COLO668 (cell line): ENCODE results near the gene BIRC2.

ENCODE experiments used
- DNase-seq: peaks from one replicate; lab custom pipeline; 2025; ENCODE audit not compliant: unreplicated experiment; lab: John Stamatoyannopoulos, UW

The BIRC2 gene

DNA sequence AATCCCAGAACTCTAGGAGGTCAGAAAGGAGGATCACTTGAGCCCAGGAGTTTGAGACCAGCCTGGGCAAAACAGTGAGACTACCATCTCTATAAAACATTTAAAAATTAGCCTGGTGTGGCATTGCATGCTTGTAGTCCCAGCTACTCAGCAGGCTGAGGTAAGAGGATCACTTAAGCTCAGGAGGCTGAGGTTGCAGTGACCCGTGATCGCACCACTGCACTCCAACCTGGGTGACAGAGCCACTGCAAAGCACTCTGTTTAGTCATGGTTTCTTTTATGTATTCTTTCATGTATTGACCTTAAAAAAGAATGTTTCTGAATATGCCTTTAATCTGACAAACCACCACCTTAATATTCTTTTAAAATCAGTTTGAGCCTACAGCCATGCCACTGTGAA is 52.2 kb downstream of the BIRC2 start:
- no peak for DNase-seq

DNA sequence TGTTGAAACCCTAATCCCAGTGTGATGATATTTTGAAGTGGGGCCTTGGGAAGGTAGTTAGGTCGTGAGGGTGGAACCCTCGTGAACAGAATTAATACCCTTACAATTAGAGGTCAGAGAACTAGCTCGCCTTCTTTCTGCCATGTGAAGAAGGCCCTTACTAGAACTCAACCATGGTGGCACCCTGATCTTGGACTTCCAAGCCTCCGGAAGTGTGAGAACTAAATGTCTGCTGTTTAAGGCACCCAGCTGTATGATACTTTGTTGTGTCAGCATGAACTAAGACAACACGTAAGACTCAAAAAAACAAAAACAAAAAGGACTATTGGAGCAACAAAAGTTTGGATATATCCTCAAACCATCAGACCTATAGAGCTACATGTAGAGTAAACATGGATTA is 53.6 kb downstream of the BIRC2 start:
- no peak for DNase-seq

DNA sequence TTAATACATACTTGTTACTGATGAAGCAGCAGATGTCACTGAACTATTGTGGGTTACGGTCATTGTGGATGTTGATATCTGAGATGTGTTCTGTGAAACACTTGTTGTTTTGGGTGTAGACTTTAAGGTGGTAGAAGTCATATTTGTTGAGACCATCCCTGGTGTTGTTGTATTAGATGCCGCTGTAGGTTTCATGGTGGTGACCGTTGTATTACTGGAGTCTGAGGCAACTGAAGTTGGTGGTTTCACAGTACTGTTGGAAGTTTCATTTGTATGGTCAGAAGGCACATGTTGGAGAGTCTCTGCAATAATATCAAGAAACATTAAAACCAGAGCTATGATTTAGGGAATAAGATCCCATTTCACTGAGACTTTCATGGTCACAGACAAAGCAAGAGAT is 54.9 kb downstream of the BIRC2 start:
- DNase-seq = no peak

DNA sequence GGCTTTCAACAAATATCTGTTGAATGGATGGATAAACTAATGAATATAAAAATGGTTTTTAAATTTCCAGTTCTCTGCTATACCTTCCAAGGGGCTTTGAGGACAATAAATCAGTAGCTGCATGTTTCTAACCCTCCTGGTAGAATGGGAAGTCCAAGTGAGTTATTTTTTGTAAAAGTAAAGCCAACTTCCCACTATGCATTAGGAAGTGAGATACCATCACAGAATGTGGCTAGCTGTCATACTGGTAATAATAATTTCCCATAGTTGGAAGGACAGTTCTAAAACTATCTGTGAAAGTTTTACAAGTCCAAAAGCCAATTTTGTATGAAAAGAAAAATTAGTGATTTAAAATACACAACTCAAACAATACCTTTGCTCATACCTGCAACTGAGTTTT is 55.5 kb downstream of the BIRC2 start:
- no peak for DNase-seq

DNA sequence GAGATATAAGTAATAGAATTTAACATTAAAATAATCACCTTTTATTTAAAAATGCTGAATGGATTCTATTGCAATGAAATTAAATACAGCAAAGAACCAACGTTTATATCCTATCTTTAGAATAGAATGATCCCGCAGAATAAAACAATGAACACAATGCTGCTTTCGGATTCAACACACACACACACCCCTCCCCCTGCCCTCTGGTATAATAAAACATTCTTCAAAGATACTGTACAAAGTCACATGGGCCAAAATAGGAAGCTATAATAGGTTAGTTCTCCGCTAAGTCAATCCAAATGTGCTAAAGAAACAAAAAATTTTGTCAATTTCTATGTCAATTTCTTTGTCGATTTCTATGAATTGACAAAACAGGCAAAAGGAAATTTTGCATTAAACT is 58.5 kb downstream of the BIRC2 start:
- DNase-seq = no peak

DNA sequence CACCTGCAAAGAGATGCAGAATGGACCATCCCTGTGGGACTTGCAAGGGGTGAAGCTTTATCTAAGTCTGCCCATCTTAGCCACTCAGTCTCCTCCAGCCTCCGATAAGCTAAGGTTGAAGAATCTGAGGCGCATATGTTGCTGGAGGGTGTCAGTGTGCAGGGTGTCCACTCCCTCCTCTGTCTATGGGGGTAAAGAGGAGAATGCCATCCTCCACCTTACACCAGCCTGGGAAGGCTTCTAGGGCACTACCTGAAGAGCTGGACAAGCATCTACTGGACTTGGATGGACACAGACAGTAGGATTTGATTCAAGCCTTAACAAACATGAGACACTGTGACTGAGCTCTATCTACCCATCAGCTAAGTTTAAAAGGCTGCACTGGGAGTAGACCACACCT is 59.1 kb downstream of the BIRC2 start:
- DNase-seq = no peak

DNA sequence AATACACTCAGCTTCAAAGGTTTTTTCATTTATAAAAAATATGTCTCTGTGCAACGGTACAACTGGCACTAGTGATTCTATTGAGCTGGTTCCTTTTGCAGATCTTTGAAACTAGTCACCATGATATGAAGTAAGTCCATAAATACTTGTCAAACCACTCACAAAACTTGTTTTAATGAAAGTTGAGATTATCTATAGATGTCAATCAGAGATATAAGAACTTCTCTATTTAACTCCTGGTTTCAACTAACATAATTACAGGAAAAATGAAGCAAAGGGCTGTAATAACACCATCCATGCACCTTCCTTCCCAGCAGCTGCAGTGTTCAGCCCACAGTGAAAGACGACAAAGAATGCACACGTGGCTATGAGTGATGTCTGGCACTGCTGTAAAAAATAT is 60.9 kb downstream of the BIRC2 start:
- DNase-seq = no peak

DNA sequence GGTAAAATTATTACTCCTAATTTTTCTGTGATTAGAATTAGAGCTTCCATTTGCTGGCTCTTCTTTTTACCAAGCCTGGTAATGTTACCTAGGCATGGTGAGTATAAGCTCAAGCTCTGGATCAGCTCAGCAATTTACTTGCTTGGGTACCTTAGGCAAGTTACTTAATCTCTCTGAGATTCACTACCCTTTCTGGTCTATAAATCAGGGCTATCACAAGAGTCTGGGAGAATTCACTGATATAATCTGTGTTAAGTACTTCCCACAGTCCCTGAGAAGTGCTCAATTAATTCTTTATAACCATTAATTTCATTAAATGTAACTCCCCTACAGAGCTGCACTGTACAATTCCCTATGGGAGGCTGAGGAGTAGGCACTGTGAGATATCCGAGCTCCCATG is 61.3 kb downstream of the BIRC2 start:
- DNase-seq = no peak

DNA sequence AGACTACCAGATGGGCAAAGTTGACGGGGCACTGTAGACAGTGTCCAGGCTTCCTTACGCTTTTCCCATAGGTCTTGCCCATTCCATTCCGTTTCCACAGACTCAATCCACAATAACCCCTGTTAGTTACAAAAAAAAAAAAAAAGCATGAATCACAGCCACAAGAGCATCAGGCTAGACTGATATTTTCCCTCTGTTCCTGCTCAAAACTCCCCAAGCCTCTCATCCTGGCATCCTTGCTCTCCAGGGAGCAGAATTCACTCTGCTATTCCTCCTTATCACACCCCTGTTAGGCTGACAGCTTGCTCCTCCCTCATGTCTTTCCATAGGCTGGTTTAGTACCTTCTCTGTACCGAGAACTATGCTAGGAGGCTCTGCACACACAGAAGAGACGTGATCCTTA is 63.4 kb downstream of the BIRC2 start:
- no peak for DNase-seq

DNA sequence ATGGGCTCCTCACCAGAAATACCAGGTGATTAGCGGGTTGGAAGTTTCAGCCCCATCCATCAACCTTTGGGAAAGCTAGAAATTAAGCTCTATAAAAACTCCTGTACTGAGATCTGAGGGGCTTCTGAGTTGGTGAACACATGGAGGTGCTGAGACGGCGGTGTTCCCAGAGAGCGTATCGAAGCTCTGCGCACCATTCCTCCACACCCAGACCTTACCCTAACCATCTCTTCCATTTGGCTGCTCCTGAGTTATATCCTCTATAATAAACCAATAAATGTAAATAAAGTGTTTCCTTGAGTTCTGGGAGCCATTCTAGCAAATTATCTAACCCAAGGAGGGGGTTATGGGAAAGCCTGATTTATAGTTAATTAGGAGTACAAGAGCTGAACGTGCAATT is 64.1 kb downstream of the BIRC2 start:
- DNase-seq = no peak

DNA sequence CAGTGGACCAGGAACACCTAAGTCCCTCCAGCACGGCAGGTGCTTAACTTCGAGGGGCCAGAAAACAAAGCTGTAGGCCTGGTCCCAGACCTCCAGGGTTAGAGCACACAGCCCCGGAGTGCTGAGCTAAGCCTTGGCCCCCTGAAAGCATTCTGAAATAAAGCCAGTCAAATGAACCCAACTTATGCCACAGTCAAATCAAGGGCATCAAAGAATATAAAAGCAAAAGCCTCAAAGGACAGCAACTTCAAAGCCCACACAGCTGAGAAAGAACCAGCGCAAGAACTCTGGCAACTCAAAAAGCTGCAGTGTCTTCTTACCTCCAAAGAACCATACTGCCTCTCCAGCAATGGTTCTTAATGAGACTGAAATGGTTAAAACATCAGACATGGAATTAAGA is 66.5 kb downstream of the BIRC2 start:
- DNase-seq = no peak

DNA sequence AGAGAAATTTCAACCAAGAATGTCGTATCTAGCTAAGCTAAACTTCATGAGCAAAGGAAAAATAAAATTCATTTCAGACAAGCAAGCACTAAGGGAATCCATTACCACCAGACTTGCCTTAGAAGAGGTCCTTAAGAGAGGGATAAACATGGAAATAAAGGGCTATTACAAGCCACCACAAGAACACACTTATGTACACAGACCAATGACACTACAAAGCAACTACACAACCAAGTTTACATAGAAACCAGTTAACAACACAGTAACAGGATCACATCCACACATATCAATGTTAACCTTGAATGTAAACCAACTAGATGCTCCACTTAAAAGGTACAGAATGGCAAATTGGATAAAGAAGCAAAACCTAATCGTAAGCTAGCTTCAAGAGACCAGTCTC is 67.5 kb downstream of the BIRC2 start:
- DNase-seq = no peak

DNA sequence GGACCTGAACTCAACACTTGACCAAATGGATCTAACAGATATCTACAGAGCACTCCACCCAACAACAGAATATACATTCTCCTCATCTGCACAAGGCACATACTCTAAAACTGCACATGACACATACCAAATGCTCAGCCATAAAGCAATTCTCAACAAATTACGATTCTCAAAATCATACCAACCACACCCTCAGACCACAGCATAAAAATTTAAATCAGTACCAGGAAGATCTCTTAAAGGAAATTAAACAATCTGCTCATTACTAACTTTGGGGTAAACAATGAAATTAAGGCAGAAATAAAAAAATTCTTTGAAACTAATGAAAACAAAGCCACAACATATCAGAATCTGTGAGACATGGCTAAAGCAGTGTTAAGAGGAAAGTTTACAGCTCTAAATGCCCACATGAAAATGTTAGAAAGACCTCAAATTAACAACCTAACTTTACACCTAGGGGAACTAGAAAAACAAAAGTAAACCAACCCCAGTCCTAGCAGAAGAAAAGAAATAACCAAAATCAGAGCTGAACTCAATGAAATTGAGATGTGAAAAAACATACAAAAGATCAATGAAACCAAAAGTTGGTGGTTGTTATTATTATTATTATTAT is 68.4 kb downstream of the BIRC2 start:
- no peak for DNase-seq

DNA sequence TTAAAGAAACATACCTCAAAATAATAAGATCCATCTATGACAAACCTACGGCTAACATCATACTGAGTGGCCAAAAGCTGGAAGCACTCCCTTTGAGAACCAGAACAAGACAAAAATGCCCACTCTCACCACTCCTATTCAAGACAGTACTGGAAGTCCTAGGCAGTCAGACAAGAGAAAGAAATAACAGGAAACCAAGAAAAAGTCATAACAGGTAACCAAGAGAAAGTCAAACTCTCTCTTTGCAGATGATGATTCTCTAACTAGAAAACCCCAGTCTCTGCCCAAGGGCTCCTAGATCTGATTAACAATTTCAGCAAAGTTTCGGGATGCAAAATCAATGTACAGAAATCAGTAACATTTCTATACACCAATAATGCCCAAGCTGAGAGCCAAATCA is 70.0 kb downstream of the BIRC2 start:
- no peak for DNase-seq

DNA sequence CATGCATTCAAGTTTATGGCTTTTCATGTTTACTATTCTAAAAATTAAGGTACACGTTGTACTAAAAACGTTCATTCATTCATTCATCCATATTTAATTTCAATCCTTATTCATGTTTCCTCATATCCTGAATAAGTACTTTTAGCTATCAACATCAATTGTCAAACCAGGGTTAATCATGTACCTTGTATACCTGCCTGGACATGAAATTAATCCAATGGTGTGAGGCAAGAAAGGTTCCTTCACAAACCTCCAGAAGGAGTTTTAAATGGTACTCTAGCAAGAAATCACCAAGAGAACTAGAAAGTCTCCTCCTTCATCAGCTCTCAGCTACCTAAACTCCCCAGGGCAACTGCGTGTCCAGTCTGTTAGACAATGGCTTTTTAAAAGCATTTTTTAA is 72.2 kb downstream of the BIRC2 start:
- no peak for DNase-seq

DNA sequence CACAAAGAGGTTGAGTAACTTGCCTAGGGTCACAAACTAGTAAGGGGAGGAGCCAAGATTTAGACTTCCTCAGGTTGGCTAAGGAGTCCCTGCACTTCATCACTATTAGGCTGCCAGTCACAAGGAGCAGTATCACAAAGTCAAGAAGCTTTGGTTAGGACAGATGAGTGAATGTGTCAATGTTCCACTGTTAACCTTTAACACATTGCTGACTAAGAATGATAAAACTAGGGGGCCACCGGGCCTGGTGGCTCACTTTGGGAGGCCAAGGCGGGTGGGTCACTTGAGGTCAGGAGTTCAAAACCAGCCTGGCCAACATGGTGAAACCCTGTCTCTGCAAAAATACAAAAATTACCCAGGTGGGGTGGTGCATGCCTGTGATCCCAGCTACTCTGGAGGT is 73.5 kb downstream of the BIRC2 start:
- DNase-seq = no peak

DNA sequence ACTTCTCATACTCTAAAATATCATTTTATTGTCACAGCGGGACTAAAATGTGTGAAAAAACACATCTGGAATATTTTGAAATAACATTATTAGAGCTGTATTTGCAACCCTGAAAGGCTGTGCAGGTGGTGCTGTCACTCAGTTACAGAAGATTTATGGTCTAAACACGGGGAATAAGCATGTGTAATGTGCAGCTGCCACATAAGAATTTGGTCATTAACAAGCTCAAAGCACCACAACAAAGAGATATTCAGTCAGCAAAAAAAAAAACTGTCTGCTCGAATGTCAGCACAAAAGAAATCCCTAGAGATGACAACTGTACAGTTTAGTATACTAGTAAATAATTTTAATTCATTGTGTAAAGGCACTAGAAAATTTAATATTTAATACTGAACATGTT is 74.2 kb downstream of the BIRC2 start:
- DNase-seq = peak; percentile 46

DNA sequence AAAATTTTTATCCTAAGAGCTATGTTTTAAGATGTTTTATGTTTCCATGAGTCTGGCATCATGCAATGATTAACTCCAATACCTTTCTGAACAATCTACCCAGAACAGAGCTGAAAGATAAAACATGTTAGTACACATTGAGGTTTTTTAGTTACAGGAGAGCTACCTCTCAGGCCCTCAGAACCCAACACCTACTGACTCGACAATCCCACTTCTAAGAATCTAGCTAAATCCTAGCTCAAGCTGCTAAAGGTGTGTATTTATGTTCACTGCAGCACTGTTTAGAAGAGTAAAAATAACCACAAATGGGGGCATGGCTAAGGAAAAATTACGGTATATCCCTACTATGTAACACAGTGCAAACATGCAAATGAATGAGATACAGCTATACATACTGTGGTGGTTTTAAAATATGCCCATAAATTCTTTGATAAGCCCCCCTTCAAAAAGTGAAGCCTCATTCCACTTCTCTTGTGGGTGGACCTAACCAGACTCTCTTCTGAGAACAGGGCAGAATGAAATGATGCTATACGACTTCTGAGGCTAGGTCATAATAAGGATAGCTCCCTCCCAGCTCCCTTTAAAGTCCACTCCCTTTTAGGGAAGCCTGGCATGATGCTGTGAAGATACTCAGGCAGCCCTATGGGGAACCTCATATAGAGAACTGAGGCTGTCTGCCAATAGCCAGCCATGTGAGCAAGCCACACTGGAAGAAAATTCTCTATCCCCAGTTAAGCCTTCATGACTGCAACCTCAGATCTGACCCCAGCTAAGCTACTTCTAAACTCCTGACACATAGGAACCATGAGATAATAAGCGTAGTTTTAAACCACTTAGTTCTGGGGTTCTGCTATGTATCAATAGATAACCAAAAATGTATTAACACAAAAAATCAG is 76.1 kb downstream of the BIRC2 start:
- no peak for DNase-seq

DNA sequence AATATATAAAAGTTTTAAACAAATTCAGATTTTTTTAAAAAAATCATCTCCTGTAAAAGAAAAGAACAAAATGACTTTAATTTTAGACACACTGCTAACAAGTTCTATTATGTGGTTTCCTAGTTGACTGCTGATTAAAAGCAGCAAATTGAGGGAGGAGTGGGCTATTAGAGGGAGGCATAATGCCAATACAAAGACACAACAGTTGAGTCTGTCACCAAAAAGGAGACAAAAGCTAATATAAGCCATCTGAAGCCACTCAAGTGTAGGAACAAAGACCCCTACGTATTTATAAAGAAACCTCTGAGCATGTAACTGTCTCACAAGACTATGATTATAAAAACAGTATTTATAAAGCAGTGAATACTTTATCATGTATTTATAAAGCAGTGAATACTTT is 76.9 kb downstream of the BIRC2 start:
- no peak for DNase-seq

DNA sequence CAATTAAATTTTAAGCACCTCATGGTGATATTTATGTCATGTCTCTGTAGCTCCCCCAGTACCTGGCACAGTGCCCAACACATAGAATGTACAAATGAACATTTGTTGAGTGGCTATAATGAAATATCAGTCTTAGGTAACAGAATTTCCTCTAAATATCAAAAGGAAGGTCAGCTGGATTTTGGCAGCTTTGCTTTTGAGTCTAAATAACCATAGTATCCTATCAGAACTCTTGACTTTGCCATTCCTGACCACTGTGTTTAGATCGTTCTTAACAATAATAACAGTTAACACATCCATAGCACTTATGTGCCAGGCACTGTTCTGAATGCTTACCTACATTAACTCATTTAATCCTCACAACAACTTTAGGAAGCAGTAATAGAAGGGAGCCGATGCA is 79.0 kb downstream of the BIRC2 start:
- DNase-seq = no peak

DNA sequence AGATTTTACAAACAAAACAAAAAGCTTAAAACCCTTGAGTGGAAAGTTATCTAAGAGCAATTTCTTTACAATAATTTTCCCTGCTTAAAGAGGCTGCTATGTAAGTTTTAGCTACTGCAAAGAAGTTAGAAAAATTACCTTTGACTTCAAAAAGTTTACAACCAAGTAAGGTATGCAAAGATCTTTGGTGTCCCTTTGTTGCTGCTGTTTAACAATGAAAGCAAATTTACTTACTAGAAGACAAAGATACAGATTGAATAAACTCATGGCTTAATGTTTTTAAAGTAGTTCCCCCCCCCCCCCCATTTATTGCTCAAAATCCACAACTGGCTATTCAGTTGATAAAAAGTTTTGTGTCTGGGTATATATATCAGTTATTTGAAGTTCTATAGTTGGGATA is 79.6 kb downstream of the BIRC2 start:
- no peak for DNase-seq

DNA sequence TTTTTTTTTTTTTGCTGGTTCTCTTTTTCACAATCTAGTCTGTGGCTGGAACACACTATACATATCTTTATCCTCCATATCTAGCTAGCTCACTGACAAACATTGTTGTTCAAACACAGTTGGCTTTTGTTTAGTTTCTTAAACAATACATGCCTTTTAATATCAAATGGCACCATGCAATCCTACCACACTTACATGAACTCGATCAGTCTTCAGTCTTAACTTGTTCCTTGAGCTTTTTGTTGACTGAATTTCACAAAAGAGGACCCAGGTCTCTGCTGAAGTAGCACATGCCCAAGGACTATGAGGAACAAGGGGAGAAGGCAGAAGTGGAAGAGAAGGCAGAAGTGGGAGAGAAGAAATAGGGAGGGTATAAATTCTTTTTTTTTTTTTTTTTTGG is 80.1 kb downstream of the BIRC2 start:
- DNase-seq = no peak
